Stimulated activated CD4-positive, alpha-beta T cell treated with anti-CD3 and anti-CD28 coated beads, Interleukin-12 subunit alpha, Interleukin-12 subunit beta, amount 100 ng/mL, for 48 hours (primary cell): Measurements from ENCODE around the gene C15orf61.

Experiments used
- DNase-seq, 3 donors: peaks; one replicate each; pipeline ENCODE4 v3.0.0-alpha.2; 2020; ENCODE audit warnings: low read depth in 2 of 3, low spot score in 1 of 3

Gene C15orf61

DNA sequence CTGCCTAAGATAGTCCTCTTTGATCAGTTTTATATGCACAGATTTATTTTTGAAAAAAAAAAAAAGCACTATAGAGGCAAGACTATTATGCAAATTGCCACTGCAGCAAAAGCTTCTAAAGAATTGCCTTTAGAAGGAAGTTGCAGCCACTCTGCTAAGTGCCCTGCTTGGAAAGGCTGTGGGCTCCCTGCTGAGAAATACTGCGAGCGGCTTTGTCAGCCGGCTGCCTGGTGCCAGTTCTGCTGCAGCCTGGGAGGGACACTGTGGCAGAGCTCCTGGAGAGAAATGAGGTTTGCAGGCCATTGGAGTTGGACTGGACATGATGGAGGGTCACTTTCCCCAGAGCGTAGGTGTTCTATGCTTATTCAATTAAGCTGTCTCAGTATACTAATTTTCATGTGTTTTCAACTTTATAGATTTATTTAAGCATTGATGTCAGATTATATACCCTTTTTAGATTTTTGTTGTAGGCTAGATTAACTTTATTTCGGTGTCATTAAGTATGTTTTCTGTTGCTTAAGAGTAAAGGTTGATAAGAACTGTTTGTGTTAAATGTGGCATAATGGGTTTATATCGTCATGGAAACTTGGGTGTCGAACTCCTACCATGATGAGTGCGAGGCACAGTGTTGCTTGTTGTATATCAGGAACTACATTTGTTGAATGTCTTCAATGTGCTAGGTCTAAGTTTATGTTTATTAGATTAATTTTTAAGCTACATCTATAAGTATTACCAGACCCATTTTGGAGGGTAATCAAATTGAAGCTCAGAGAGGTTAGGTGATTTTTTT, 28.1 kb downstream of the C15orf61 start:
- DNase-seq, result no peak

DNA sequence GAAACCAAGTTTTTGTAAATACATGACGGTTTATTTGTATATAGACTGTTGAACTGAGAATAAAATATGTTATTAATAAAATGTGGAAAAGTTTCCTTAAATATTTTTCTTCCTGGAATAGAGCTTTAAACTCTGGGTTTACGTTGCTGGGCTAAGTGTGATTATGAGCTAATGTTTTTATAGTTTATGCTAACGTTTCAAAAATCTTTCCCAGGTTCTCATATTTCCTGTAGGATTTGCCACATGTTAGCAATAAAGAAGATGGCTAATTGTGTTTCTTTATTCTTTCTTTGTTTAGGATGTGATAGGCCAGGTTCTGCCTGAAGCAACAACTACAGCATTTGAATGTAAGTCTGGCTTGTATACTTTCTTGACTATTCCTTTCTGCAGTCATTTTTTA, 28.8 kb downstream of the C15orf61 start:
- no peak for DNase-seq

DNA sequence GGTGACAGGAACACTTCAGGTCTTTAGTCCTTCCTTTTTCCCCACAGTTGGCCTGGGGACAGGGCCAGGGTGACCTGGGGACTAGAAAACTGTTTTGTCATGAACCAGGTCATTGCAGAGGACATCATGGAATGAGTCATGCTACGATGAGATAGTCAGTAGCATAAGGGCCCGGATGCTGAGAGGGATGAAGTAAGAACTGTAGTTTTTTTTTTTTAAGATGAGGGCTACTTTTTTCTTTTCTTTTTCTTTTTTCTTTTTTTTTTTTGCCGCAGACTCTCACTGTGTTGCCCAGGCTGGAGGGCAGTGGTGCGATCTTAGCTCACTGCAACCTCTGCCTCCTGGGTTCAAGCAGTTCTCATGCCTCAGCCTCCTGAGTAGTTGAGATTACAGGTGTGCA, 29.6 kb downstream of the C15orf61 start:
- no peak for DNase-seq

DNA sequence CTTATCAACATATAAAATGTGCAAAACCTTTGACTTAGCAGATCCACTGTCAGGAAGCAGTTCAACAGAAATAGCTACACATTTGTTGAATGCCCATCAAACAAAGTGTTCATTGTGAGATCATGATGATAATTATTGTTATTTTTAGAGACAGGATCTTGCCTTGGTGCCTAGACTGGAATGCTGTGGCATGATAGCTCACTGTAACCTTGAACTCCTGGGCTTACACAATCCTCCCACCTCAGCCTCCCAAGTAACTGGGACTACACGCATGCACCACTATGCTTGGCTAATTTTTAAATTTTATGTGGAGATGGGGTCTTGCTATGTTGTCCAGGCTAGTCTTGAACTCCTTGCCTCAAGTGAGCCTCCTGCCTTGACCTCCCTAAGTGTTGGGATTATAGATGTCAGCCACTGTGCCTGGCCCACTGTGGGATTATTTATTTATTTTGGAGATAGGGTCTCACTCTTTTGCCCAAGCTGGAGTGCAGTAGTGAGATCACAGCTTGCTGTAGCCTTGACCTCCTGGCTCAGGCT, 30.3 kb downstream of the C15orf61 start:
- DNase-seq, result no peak

DNA sequence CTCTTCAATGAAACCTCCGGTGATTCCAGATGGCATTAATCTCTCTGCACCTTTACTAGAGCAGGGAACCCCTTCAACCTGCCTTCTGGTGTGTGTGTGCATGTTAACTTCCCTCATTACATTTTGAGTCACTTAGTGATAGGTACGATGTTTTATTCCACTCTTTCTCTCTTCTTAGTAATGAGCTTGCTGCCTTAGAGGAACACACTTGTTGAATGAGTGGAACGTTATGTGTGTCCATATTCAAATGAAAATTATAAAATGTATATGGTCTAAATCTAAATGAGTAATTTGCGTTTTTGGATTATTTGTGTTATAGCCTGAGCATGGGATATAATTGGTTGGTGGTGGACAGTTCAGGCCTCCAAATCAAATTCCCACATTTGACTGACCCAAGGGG, 33.6 kb downstream of the C15orf61 start:
- DNase-seq, result no peak

DNA sequence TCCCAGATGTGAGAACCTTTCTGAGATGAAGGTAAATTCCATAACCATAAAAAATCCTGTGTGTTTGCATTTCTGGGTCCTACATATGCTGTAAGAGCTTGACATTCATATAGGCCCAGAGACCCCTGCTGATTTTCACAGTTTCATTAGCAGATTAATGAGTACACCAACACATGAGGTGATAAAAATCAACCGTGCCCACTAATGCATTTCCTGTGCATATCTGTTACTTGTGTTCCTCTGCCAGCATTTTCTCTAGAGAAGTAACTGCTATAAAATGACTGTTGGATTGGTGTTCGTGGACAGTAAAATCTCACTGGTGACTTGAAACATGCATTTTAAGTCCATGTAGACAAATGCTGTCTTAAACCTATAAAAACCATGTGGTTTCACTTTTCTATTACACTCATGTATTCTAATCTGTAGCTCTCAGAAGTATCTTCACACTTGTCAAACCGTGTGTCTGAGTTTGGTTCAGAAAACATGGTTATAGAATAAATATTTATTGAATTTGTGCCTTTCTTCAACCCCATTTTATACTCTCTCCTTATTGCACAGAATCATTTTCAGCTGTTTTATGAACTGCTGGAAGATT, 36.1 kb downstream of the C15orf61 start:
- no peak for DNase-seq

DNA sequence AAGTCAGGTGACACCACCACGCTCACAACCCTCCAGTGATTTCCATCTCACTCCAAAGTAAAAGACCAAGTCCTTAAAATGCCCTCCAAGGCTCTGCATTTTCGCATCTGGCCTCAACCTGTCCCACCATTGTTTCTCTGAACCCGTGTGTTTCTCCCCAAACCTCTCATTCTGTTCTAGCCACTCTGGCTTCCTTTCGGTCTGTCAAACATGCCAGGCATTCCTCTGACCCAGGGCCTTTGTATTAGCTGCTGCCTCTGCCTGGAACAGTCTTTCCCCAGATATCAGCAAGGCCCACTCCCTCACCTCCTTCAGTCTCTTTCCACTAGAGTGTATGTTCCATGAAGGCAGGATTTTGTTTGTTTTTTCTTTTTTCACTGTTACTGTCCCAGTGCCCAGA, 37.6 kb downstream of the C15orf61 start:
- DNase-seq, result no peak

DNA sequence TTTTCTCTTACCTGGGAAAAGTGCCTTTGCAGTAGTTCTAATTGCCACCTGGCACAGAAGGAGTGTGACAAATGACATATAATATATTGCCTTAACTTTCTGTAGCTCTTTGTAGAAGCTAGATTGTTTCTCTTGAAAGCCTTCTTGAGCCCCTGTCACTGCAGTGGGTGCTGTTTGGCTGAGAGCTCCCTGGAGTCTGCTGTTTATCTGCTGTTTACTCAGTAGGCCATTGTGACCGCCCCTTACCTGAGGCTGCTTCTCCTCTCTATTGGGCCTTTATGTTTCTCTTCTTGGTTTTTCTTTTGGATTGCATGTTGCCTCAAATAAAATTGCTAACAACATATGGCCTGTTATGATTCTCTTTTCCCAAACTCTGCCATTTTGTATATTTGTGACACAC, 38.2 kb downstream of the C15orf61 start:
- no peak for DNase-seq

DNA sequence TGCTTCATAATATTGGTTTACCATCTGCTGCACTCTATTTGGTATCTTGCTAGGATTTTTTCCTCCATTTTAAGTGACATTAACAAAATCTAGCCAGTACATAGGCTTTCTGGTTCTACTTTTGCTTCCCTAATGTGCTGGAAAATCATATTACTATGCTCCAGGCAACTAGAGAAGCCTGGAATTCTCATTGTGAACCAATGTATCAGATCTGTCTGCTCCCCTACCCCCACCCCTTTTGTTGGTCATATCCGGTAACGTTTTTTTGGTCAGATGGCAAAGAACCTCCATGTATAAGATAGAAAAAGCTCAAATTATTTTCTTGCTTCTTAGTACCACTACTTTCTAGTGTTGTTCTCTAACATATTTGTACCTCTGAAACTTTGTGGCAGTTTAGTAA, 38.6 kb downstream of the C15orf61 start:
- DNase-seq, result no peak

DNA sequence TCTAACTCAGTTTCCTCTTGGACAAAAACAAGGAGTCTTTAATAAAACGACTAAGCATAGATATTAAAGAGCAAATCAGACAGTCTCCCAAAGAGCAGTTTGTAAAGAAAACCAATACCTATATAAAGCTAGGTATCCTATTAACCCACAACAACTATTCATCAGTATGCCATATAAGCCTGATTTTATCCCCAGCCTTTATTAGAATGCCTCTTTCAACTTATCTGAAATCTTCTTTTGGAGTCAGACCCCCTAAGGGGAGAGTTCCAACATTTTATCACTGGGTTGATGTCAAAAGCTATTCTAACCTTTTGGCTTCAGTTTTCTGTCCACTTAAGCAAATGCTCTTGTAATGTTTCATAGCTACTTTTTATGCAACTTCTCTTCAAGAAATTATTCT, 39.4 kb downstream of the C15orf61 start:
- DNase-seq, result no peak

DNA sequence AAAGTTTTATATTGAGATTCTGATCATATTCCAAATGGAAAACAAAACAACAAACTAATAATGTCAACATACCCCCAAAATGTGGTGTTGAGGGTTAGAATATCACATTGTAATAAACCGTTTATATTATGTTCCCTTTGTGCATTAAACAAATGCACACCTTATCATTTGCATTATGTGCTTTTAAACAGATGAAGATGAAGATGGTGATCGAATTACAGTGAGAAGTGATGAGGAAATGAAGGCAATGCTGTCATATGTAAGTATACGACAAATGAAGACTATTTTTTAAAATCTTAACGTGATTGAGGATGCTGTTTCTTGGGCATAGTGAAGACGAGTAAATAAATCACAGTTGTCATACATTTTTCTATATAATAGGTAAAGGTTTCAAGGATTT, 42.2 kb downstream of the C15orf61 start:
- no peak for DNase-seq

DNA sequence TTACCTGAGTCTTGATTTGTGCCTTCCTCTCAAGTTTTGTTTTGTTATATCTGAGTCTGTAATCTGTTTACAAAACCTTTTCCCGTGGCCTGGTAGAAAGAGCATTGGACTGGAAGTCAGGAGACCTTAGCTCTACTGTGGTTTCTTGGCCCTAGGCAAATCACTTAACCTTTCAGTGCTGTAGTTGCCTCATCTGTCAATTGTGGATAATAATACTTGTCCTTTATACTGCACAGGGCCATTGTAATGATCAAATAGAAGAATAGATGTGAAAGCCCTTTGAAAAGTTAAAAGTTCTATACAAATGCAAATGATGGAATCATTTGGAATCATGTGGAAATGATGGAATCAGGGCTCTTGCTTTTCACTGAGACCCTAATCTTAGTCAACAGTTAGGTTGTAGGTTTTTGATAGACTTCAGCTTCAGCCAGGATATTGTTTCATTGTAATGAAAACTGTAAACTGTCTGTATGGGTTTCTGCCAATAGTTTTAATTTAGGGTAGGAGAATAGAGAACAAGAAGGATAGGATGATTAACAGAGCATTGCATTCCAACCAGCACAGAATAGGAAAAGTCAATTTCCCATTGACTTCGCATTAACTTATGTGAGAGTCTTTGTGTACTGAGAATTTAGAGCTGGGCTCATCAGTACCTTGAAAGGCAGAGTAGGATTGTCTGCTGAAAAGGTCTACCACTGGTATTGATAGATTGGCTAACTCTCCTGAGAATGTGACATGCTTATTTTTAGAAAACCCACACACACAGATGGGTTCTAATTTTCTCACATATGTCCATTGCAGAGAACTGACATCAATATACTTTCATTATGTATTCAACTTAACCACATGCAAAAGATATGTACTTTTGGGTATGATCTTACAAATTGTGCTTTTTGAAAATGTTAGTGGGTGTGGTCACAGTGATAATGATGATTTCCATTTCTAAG, 43.4 kb downstream of the C15orf61 start:
- no peak for DNase-seq

DNA sequence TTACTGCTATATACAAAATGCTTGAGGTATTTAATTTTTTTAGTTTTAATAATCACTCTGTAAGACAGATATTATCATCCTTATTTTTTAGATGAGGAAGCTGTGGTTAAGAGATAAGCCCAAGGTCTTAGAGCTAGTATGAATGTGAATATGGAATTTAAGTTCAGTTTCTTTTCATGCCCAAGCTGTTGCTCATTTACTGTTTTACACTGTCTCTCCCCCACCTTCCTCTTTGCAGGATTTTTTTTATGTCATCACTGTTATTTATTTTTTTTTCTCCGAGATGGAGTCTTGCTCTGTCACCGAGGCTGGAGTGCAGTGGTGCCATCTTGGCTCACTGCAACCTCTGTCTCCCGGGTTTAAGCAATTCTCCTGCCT, 44.0 kb downstream of the C15orf61 start:
- no peak for DNase-seq

DNA sequence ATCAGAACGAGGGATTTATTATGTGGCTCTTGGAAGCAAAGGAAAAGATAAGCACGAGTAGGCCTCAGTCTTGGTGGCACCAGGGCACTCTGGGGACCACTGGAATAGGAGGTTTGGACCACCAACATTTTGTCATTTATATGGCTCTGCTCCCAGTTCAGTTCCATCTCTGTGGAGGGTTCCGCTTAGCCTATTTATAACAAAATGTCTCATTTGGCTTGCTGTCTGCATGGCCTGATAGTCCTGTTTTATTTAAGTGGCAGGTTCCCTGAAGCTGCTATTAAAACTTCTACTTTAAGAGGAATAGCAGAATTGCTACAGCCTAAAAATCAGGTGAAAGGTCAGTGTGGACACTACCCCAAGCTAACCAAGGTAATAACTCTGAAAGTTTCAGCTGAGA, 48.7 kb downstream of the C15orf61 start:
- DNase-seq, result no peak

DNA sequence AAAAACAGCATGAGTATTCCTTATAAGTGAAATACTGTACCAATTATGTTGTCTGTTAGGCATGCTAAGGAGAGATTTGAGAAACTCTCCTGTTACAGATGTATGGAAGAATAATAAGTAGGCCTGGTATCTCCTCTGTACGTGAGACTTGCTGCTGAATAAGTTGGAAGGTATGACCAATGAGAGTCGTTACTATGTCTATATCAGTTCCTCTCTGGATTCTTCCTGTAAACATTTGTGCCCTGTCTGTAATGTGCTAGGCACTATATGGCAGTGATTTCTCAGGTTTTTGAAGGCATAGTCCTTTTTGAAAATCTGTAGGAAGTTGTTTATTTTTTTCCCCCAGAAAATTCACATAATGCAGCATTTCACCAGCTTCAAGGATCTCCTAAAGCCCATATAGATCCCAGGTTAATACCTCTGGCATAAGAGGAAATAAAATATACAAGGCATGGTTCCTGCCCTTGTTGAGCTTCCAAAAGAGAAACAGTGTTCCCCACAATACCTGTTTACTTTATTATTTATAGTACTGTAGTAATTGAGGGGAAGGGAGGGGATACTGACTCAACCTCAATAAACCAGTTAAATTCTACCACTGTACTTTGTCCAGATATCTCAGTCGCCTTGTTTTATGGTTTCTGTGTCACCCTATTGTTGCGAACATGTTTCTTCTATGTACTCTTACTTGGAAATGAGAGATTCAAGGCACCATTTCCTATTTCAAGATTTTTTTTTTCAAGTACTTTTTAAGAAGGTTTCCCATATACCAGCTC, 50.1 kb downstream of the C15orf61 start:
- no peak for DNase-seq

DNA sequence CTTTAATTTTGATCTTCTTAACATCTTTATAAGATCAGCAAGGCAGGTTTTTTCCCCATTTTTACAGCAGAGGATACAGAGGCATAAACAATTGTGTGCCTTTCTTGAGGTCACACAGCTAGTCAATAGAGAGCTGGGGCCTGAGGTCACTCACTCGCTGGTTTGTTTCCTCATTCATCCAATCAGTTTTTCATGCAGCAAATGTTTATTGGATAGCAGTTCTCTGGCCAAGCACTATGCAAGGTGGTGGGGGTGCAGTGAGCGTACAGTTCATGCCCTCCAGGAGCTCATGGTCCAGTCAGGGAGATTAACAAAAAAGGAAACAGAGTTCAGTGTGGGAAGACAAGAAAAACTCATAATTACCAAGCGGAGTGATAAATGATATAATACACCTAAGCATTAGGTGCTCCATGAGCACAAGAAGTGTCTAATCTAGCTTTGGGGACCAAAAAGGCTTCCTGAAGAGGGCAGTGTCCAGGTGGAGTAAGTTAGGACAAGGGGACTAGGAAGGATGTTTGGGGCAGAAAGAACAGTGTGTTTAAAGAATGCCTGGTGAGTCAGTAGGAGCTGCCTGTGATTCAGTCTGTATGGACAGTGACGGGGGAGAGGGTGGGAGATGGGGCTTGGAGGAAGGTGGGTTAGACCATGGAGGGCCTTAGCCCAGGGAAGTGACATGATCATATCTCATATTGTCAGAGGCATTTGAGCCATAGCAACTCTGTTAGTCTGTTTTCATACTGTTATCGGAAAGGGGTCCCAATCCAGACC, 50.9 kb downstream of the C15orf61 start:
- DNase-seq, result no peak

DNA sequence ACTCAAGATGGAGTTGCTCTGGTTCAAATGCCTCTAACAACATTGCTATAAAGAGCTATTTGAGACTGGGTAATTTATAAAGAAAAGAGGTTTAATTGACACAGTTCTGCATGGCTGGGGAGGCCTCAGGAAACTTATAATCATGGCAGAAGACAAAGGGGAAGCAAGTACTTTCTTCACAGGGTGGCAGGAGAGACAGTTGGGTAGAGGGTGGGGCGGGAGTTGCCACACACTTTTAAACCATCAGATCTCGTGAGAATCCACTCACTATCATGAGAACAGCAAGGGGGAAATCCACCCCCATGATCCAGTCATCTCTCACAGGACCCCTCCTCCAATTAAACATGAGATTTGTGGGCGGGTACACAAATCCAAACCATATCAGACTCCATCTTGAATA, 52.3 kb downstream of the C15orf61 start:
- DNase-seq, result no peak

DNA sequence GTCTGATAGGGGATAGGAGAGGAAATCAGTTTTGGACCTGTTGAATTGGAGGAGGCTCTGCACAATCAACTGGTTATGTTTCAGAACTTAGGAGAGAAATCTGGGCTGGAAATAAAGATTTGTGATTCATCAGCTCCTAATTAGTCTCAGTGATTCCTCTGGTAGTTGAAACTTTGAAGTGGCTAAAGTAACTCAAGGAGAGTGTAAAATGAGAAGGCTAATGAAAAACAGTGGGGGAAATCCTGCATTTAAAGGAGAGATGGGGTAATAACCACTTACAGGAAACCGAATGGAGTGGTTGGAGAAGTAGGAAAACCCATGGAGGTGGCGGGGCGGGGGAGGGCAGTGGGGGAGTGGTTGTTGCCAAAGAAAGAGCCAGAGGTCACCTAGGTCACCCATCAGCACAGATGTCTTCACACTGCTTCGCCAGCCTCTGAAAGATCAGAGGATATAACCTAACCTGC, 54.1 kb downstream of the C15orf61 start:
- DNase-seq, result no peak

DNA sequence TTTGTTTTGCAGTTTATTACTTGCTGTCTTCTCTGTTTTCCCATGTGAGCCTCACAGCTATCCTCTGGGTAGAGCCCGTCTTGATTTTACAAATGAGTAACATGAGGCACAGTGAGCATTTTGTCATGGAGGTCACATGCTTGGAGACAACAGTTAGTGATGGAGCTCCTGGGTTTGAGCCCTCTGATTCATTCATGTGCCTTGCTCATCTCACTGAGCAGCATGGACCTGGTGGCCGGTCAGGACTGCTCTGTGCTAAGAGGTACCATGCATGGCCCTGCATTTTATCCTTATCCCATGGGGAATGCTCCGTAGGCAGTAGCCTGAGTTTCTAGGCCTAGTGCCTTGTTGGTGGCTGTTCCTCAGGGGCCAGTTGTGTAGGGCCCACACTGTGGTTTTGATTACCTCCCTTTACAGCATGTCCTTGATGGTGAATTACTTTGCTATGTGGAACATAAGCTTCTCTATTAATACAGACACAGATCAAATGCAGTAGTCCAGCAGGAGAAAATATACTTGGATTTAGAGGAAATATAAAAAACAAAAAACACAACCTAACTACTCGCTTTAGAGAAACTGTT, 57.2 kb downstream of the C15orf61 start:
- no peak for DNase-seq

DNA sequence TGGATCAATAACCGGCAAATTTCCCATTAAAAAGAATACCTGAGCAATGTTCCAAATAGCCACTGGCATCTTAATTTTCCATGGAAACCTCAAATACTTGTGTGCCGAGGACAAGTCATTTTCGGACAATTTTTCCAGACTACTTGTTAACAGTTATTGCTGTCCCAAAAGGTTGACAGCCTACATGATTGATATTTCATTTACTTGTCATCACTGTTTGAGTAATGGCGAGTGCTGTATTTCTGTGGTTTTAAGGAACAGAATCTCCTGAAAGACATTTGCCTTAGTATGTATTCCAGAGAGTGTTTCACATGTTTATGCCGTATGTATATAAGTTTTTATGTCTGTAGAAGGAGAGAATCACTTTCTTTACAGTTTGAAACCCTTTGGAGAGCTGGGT, 58.2 kb downstream of the C15orf61 start:
- no peak for DNase-seq
